ENCODE measurements around the gene TRIM54. TPM values are rescaled to one million over a fixed set of nuclear protein-coding genes. Genes with fewer than 3 reads are reported as not detected.

The TRIM54 gene
- total and polyA plus RNA-seq, 9 donors = 0.12 to 0.72 (median 0.28) TPM; not detected in 3

DNA sequence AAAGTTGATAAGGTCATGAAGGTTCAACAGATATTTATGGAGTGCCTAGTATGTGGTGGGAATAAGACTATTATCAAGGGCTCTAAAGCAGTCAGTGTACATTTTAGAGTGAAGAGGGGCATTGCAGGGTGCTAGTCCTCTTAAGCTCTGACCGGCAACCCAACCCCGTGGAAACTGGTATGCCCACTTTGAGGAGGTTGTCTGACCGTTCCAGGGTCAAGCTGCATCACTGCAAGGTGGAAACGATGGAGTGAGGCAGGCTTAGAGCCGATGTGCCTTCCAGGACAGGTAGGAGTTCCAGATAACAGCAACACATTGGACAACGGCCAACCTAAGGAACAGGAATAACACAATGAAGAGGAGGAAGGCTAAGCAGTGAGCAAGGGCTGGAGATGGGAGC, 27.4 kb downstream of the TRIM54 start:
- 85 to 90% (median 89%) methylated on average over 6 of the region's 6 CpGs for WGBS, 3 donors
- intact Hi-C loops (cut with DNase I) = loop anchor here in 1 of 4 donors (10.0 kb wide), 1 partner anchor 465 kb away; the partner anchor contains the start of gene DPYSL5
- Histone ChIP-seq H3K4me3 (no peak overlapping the region), H3K9me3 (no peaks in the 10 kb centered on the region), H3K4me1 (ENCODE audit: insufficient read depth) (peaks cover 4% of the 10 kb centered on the region), H3K27ac (no peak overlapping the region), H3K36me3 (no peaks in the 10 kb centered on the region), H3K27me3 (peaks cover 4% of the 10 kb centered on the region)
- TF ChIP-seq POLR2A (IDR thresholded peaks at IDR 0.05) = no peak
- no peak for TF ChIP-seq EP300 (IDR thresholded peaks at IDR 0.05)
- TF ChIP-seq, protein P1, sequence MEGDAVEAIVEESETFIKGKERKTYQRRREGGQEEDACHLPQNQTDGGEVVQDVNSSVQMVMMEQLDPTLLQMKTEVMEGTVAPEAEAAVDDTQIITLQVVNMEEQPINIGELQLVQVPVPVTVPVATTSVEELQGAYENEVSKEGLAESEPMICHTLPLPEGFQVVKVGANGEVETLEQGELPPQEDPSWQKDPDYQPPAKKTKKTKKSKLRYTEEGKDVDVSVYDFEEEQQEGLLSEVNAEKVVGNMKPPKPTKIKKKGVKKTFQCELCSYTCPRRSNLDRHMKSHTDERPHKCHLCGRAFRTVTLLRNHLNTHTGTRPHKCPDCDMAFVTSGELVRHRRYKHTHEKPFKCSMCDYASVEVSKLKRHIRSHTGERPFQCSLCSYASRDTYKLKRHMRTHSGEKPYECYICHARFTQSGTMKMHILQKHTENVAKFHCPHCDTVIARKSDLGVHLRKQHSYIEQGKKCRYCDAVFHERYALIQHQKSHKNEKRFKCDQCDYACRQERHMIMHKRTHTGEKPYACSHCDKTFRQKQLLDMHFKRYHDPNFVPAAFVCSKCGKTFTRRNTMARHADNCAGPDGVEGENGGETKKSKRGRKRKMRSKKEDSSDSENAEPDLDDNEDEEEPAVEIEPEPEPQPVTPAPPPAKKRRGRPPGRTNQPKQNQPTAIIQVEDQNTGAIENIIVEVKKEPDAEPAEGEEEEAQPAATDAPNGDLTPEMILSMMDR (IDR thresholded peaks at IDR 0.05) = no peak
- no peak for DNase-seq

DNA sequence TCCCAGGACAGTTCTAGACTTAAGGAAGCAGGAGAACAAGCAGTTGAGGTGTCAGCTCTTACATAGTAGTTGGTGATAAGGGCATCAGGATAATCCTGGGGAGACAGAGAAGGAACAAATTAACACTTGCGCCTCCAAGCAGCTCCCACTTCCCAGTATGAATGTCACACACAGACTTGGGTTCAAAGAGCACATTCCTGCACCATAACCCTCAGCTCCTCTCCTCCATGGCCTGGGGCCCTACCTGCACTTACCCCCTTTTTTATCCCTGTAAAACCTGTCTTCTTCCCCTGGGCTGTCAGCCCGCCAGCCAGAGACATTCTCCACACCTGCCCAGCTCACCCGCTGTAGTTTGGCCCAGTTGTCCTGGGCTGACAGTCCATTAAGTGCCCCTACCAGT, 29.9 kb downstream of the TRIM54 start:
- Histone ChIP-seq H3K36me3 (no peaks in the 10 kb centered on the region), H3K27me3 (no peaks in the 10 kb centered on the region), H3K4me3 (no peak overlapping the region), H3K27ac (no peak overlapping the region), H3K4me1 (ENCODE audit: insufficient read depth) (no peaks in the 10 kb centered on the region), H3K9me3 (no peaks in the 10 kb centered on the region)
- 96 to 97% (median 96%) methylated on average over 3 of the region's 3 CpGs for WGBS, 3 donors
- intact Hi-C loops (cut with DNase I) = no loop called here
- DNase-seq = no peak
- TF ChIP-seq EP300 (IDR thresholded peaks at IDR 0.05) (no peak), POLR2A (IDR thresholded peaks at IDR 0.05) (no peak)
- TF ChIP-seq, protein P1 (IDR thresholded peaks at IDR 0.05) = no peak

DNA sequence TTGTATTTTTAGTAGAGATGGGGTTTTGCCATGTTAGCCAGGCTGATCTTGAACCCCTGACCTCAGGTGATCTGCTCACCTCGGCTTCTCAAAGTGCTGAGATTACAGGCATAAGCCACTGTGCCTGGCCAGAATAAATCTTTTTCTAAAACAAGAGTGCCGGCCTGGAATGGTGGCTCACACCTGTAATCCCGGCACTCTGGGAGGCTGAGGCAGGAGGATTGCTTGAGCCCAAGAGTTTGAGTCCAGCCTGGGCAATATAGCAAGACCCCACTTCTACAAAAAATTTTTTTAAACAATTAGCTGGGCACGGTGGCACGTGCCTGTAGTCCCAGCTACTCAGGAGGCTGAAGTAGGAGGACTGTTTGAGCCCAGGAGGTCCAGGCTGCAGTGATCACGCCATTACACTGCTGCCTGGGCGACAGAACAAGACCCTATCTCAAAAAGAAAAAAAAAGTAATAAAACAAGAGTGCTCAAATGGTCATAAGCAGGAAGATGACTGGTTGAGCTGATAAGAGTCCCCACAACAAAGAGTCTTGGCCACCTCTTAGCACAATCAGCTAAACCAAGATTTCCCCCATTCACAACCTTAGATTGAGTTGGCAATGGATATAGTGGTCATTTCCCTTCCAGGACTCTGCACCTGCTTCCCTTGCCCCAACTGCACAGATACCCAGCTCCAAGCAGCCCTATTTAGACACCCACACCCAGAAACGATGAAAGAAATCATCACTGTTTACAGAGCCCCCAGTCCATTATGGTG, 31.8 kb downstream of the TRIM54 start:
- no peak overlapping the region for H3K4me3 ChIP-seq
- H3K27ac ChIP-seq = no peak overlapping the region
- no peaks in the 10 kb centered on the region for H3K4me1 ChIP-seq (ENCODE audit: insufficient read depth)
- H3K27me3 ChIP-seq = no peaks in the 10 kb centered on the region
- no peak for DNase-seq
- no peaks in the 10 kb centered on the region for H3K9me3 ChIP-seq
- intact Hi-C loops (cut with DNase I) = no loop called here
- WGBS, 3 donors = 91 to 92% (median 91%) methylated on average over 8 of the region's 8 CpGs
- no peaks in the 10 kb centered on the region for H3K36me3 ChIP-seq
- TF ChIP-seq, protein P1 (IDR thresholded peaks at IDR 0.05) = no peak
- TF ChIP-seq POLR2A (IDR thresholded peaks at IDR 0.05) (no peak), EP300 (IDR thresholded peaks at IDR 0.05) (no peak)

DNA sequence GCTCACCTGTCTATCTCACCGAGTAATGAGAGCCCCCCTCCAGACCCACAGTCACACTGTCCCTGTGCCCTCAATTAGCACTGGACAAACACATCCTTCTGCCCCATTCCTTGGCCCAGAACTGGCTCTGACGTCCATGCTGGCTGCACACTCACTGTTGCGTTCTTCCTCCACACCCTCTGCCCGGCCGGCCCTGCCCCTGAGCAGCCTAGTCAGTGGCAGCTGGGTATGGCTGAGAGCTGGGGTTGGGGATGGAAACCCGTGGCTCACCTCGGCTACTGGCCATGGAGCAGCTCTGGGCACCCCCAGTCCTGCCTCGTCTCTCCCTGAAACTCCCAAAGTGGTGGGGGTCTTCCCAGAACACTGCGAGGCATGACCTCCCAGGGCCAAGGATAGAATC, 32.5 kb downstream of the TRIM54 start:
- intact Hi-C loops (cut with DNase I) = no loop called here
- Histone ChIP-seq H3K9me3 (no peaks in the 10 kb centered on the region), H3K27me3 (no peaks in the 10 kb centered on the region), H3K27ac (no peak overlapping the region), H3K4me3 (no peak overlapping the region), H3K4me1 (ENCODE audit: insufficient read depth) (no peaks in the 10 kb centered on the region), H3K36me3 (no peaks in the 10 kb centered on the region)
- 82 to 88% (median 82%) methylated on average over 9 of the region's 9 CpGs for WGBS, 3 donors
- TF ChIP-seq EP300 (IDR thresholded peaks at IDR 0.05) (no peak), POLR2A (IDR thresholded peaks at IDR 0.05) (no peak)
- TF ChIP-seq, protein P1 (IDR thresholded peaks at IDR 0.05) = no peak
- no peak for DNase-seq

Measured in ovary (tissue), 9 donors.